Smooth muscle cell (in vitro differentiated cells): ENCODE measurements around the gene DMBX1. TPM values are rescaled to one million over a fixed set of nuclear protein-coding genes. Genes with fewer than 3 reads are reported as not detected.

Experiments
- DNase-seq: peaks from one replicate; lab custom pipeline; 2025; ENCODE audit not compliant: unreplicated experiment; lab: John Stamatoyannopoulos, UW
- H2AFZ ChIP-seq: fragments of 200-600 bp; sonication (generic); 2 replicates; pipeline ENCODE4 v1.6.0; 2016; ENCODE audit warnings: antibody characterized with exemption, low read depth, mild to moderate bottlenecking
- H3F3A ChIP-seq: fragments of 200-600 bp; sonication (generic); 2 replicates; pipeline ENCODE4 v1.6.0; 2017; ENCODE audit warnings: antibody characterized with exemption, low read depth
- H3K27ac ChIP-seq: fragments of 200-600 bp; sonication (generic); 2 replicates; pipeline ENCODE4 v1.5.1; 2016; ENCODE audit warnings: low read depth, mild to moderate bottlenecking
- H3K27me3 ChIP-seq: fragments of 200-600 bp; sonication (generic); 2 replicates; pipeline ENCODE4 v1.6.1; 2016; ENCODE audit warnings: low read depth, mild to moderate bottlenecking
- H3K36me3 ChIP-seq: fragments of 200-600 bp; sonication (generic); 2 replicates; pipeline ENCODE4 v1.5.1; 2016; ENCODE audit warnings: low read depth
- H3K4me1 ChIP-seq: fragments of 200-600 bp; sonication (generic); 2 replicates; pipeline ENCODE4 v1.5.1; 2016; ENCODE audit warnings: low read depth
- H3K4me2 ChIP-seq: fragments of 200-600 bp; sonication (generic); 2 replicates; pipeline ENCODE4 v1.6.0; 2016; ENCODE audit warnings: mild to moderate bottlenecking
- H3K4me3 ChIP-seq: fragments of 200-600 bp; sonication (generic); 2 replicates; pipeline ENCODE4 v1.5.1; 2016; ENCODE audit warnings: mild to moderate bottlenecking
- H3K79me2 ChIP-seq: fragments of 200-600 bp; sonication (generic); 2 replicates; pipeline ENCODE4 v1.6.0; 2016; ENCODE audit warnings: low read depth, mild to moderate bottlenecking
- H3K9ac ChIP-seq: fragments of 200-600 bp; sonication (generic); 2 replicates; pipeline ENCODE4 v1.6.0; 2016; ENCODE audit warnings: low read depth
- H3K9me3 ChIP-seq: fragments of 200-600 bp; sonication (generic); replicated peaks from 2 replicates; pipeline ENCODE4 v1.5.1; 2016; ENCODE audit warnings: low read depth
- H4K20me1 ChIP-seq: fragments of 200-600 bp; sonication (generic); 2 replicates; pipeline ENCODE4 v1.6.0; 2016; ENCODE audit warnings: low read depth
- WGBS: methylation state at CpG from one replicate; pipeline ENCODE4 v1.1.7; 2016; ENCODE audit warnings: low lambda C conversion rate; 5-methylcytosine and 5-hydroxymethylcytosine counted together
- polyA plus RNA-seq: library from polyadenylated mRNA; unstranded; fragments of >200 nt; fragmentation: Nextera tagmentation; extraction: Ambion mirVana; gene quantifications from 2 replicates; pipeline ENCODE4 v1.2.1, GENCODE V29; 2016
- total RNA-seq: library from RNA; depleted of rRNA; stranded (reverse); fragments of >200 nt; gene quantifications from 2 replicates; pipeline ENCODE4 v1.2.3, GENCODE V29; 2014
- TF ChIP-seq, protein P1 (sequence below): fragments of 200-600 bp; sonication (generic); IDR thresholded peaks from 2 replicates; pipeline ENCODE4 v1.5.1; 2017; ENCODE audit warnings: borderline replicate concordance, mild to moderate bottlenecking, antibody characterized with exemption; ENCODE audit not compliant: insufficient read depth, poor library complexity, severe bottlenecking

The DMBX1 gene
- total and polyA plus RNA-seq, 2 experiments from 2014 or later = not detected

DNA sequence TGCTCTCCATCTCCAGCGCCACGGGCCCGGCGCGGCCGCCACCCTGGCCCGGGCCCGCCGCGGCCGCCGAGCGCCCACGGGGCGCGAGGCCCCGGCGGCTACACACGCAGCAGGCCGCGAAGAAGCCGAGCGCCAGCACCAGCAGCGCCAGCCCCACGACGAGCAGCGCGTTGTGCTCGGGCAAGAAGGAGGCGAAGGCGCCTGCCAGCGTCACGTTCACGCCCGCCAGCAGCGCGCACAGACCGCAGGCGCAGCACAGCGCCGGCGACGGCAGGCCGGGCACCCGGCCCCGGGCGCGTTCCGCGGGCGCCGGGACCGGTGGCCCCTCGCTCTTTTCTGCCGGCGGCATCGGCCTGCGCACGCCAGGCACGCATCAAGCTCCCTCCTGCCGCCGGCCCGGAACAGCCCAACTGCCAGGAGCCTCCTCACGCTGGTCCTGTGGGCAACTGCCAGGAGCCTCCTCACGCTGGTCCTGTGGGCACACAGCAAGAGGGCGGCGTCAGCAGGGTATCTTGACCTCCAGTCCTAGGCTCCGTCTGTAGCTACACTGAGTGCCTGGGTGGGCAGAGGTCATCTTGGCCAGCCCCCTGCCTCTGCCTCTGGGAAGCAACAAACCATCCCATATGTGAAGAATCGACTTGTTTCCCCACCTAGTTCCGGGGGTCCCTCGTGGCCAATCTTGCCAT lies 43.7 kb downstream of the DMBX1 start:
- Histone ChIP-seq H3K27me3 (peaks cover 82% of the 10 kb centered on the region), H2AFZ (peak overlapping the region; percentile 66), H3K4me3 (peak overlapping the region; percentile 38), H4K20me1 (no peaks in the 10 kb centered on the region), H3K9me3 (no peaks in the 10 kb centered on the region), H3K4me1 (no peaks in the 10 kb centered on the region), H3K27ac (no peak overlapping the region), H3K9ac (no peak overlapping the region), H3K79me2 (no peaks in the 10 kb centered on the region), H3K4me2 (peak overlapping the region; percentile 82), H3K36me3 (no peaks in the 10 kb centered on the region), H3F3A (no peaks in the 10 kb centered on the region)
- 7% methylated on average over 57 of the region's 71 CpGs for WGBS
- DNase-seq = no peak
- TF ChIP-seq, protein P1, sequence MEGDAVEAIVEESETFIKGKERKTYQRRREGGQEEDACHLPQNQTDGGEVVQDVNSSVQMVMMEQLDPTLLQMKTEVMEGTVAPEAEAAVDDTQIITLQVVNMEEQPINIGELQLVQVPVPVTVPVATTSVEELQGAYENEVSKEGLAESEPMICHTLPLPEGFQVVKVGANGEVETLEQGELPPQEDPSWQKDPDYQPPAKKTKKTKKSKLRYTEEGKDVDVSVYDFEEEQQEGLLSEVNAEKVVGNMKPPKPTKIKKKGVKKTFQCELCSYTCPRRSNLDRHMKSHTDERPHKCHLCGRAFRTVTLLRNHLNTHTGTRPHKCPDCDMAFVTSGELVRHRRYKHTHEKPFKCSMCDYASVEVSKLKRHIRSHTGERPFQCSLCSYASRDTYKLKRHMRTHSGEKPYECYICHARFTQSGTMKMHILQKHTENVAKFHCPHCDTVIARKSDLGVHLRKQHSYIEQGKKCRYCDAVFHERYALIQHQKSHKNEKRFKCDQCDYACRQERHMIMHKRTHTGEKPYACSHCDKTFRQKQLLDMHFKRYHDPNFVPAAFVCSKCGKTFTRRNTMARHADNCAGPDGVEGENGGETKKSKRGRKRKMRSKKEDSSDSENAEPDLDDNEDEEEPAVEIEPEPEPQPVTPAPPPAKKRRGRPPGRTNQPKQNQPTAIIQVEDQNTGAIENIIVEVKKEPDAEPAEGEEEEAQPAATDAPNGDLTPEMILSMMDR = no peak

DNA sequence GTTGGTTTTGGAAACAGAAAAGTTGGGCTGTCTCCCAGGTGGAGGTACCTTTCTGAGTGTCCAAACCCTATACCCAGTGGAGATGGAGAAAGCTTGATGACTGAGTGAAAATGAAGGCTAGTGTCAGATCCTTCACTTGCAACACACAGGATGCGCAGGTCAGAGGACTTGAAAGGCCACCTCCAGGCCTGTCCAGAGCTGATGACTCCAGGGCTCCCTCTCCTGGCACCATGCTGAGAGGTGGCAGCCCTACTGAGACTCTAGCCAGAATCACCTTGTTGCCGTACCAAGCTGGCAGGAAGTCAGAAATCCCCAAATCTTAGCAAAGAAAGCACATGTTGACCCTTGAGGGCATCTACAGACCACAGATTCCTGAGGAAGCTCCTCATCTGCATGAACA lies 45.4 kb downstream of the DMBX1 start:
- no peak for DNase-seq
- Histone ChIP-seq H3K79me2 (no peaks in the 10 kb centered on the region), H3K9me3 (no peaks in the 10 kb centered on the region), H3K27me3 (peaks cover 72% of the 10 kb centered on the region), H4K20me1 (no peaks in the 10 kb centered on the region), H3K4me1 (no peaks in the 10 kb centered on the region), H2AFZ (no peak overlapping the region), H3K4me2 (no peak overlapping the region), H3K9ac (no peak overlapping the region), H3K4me3 (no peak overlapping the region), H3K27ac (no peak overlapping the region), H3K36me3 (no peaks in the 10 kb centered on the region), H3F3A (no peaks in the 10 kb centered on the region)
- WGBS = 61% methylated on average over 2 of the region's 2 CpGs
- TF ChIP-seq, protein P1 = peak; percentile 33

DNA sequence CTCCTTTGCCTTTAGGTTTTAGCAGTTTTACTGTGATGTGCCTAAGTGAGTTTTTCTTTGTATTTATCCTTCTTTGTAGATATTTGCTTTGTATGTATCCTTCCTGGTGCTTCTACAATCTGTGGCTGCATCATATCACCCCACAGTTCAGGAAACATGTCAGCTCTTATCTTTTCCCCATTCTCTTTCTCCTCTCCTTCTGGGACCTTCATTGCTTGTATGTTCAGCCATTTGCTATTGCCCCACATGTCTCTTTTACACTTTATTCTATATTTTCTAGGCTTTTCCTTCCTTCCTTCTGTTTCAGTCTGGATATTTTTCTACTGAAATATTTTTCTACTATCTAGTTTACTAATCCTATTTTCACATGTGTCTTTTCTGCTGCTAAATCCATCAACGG lies 46.9 kb downstream of the DMBX1 start:
- H3K4me3 ChIP-seq = no peak overlapping the region
- H3K27me3 ChIP-seq = peaks cover 69% of the 10 kb centered on the region
- H3K36me3 ChIP-seq = no peaks in the 10 kb centered on the region
- no peaks in the 10 kb centered on the region for H3F3A ChIP-seq
- no peak overlapping the region for H3K9ac ChIP-seq
- no peaks in the 10 kb centered on the region for H3K9me3 ChIP-seq
- TF ChIP-seq, protein P1 = no peak
- H4K20me1 ChIP-seq = no peaks in the 10 kb centered on the region
- no peak overlapping the region for H3K4me2 ChIP-seq
- WGBS = 92% methylated on average over 1 of the region's 1 CpG
- H3K79me2 ChIP-seq = no peaks in the 10 kb centered on the region
- no peak overlapping the region for H3K27ac ChIP-seq
- no peaks in the 10 kb centered on the region for H3K4me1 ChIP-seq
- no peak for DNase-seq
- no peak overlapping the region for H2AFZ ChIP-seq

DNA sequence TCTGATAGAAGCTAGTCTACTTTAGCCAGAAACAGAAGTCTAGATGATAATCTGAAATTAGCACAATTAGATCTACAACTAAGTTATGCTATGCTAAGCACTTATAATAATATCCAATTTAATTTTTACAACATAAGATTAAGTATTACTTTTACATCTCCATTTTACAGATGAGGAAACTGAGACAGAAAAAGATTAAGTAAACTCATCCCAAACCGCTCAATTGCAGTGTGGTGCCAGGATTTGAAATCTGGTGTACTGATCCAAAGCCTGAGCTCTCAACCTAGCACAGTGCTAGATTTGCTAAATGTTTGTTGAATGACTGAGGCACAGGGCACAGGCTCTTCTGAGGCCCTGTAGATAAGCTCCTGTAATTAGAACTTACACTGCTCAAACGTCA lies 48.0 kb downstream of the DMBX1 start:
- TF ChIP-seq, protein P1 = no peak
- Histone ChIP-seq H3K79me2 (no peaks in the 10 kb centered on the region), H3F3A (no peaks in the 10 kb centered on the region), H3K27me3 (peaks cover 69% of the 10 kb centered on the region), H2AFZ (no peak overlapping the region), H3K36me3 (no peaks in the 10 kb centered on the region), H4K20me1 (no peaks in the 10 kb centered on the region), H3K4me2 (no peak overlapping the region), H3K9me3 (no peaks in the 10 kb centered on the region), H3K4me3 (no peak overlapping the region), H3K27ac (no peak overlapping the region), H3K4me1 (no peaks in the 10 kb centered on the region), H3K9ac (no peak overlapping the region)
- WGBS = 74% methylated on average over 2 of the region's 2 CpGs
- DNase-seq = no peak
